Stimulated activated memory B cell treated with anti-CD40 and anti-IgM and Interleukin-4, amounts not matched to agents 10 μg/mL and 1 μg/mL and 100 μg/mL, for 72 hours (primary cell): ENCODE data around the gene EIF2A.
"Not testable (repeated sequence)": the region's sequence is repeated elsewhere in the genome, so short reads cannot be mapped to it uniquely, and the experiment has no call there.

Experiments used
- ATAC-seq: fragments of 150-1000 bp; cut with Tn5 transposase; 2 replicates; pipeline ENCODE4 v1.10.0; 2021
- H3K27ac Mint-ChIP-seq: one replicate; pipeline ENCODE4 v1.8.0; 2022; ENCODE audit warnings: mild to moderate bottlenecking, mixed read lengths
- H3K27me3 Mint-ChIP-seq: one replicate; pipeline ENCODE4 v1.8.0; 2022; ENCODE audit warnings: mixed read lengths
- H3K36me3 Mint-ChIP-seq: one replicate; pipeline ENCODE4 v1.8.0; 2022; ENCODE audit warnings: mixed read lengths
- H3K4me1 Mint-ChIP-seq: one replicate; pipeline ENCODE4 v1.8.0; 2022; ENCODE audit warnings: mixed read lengths
- H3K4me3 Mint-ChIP-seq: one replicate; pipeline ENCODE4 v1.8.0; 2022; ENCODE audit warnings: mild to moderate bottlenecking, moderate library complexity, mixed read lengths
- H3K9me3 Mint-ChIP-seq: one replicate; pipeline ENCODE4 v1.8.0; 2022; ENCODE audit warnings: mixed read lengths

The EIF2A gene

GRCh38 chr3:150603980-150604319 is 57.4 kb downstream of the EIF2A start:
- Mint-ChIP-seq H3K9me3 (no peaks in the 10 kb centered on the region), H3K4me3 (peak overlapping the region; percentile 88), H3K27ac (peak overlapping the region; percentile 94), H3K36me3 (peaks cover 58% of the 10 kb centered on the region), H3K4me1 (peaks cover 68% of the 10 kb centered on the region), H3K27me3 (no peaks in the 10 kb centered on the region)
- ATAC-seq = no peak

- Mint-ChIP-seq H3K9me3 (no peaks in the 10 kb centered on the region), H3K36me3 (peaks cover 59% of the 10 kb centered on the region), H3K27ac (peak overlapping the region; percentile 63), H3K4me3 (peak overlapping the region; percentile 90), H3K4me1 (peaks cover 69% of the 10 kb centered on the region), H3K27me3 (no peaks in the 10 kb centered on the region)
- no peak for ATAC-seq
Observed at GRCh38 chr3:150605998-150606641, 59.5 kb downstream of the EIF2A start.

GRCh38 chr3:150607267-150608065 is 60.9 kb downstream of the EIF2A start:
- Mint-ChIP-seq H3K4me1 (peaks cover 63% of the 10 kb centered on the region), H3K4me3 (peak overlapping the region; percentile 52)

GRCh38 chr3:150609988-150610387 is 63.4 kb downstream of the EIF2A start:
- Mint-ChIP-seq H3K9me3 (no peaks in the 10 kb centered on the region), H3K27me3 (no peaks in the 10 kb centered on the region), H3K27ac (no peak overlapping the region), H3K36me3 (peaks cover 73% of the 10 kb centered on the region), H3K4me1 (peaks cover 79% of the 10 kb centered on the region), H3K4me3 (peak overlapping the region; percentile 23)
- no peak for ATAC-seq

More at GRCh38 chr3:150607267-150608065, 60.9 kb downstream of the EIF2A start:
- ATAC-seq = no peak
- Mint-ChIP-seq H3K36me3 (peaks cover 56% of the 10 kb centered on the region), H3K27ac (peak overlapping the region; percentile 9), H3K27me3 (no peaks in the 10 kb centered on the region), H3K9me3 (no peaks in the 10 kb centered on the region)

GRCh38 chr3:150610785-150611184 is 64.2 kb downstream of the EIF2A start:
- peaks cover 76% of the 10 kb centered on the region for H3K4me1 Mint-ChIP-seq
- H3K4me3 Mint-ChIP-seq = no peak overlapping the region
- no peak overlapping the region for H3K27ac Mint-ChIP-seq
- no peak for ATAC-seq
- H3K27me3 Mint-ChIP-seq = no peaks in the 10 kb centered on the region
- H3K36me3 Mint-ChIP-seq = peaks cover 71% of the 10 kb centered on the region
- no peaks in the 10 kb centered on the region for H3K9me3 Mint-ChIP-seq

- peaks cover 68% of the 10 kb centered on the region for H3K4me1 Mint-ChIP-seq
- no peak overlapping the region for H3K27ac Mint-ChIP-seq
- no peaks in the 10 kb centered on the region for H3K9me3 Mint-ChIP-seq
- H3K36me3 Mint-ChIP-seq = peaks cover 62% of the 10 kb centered on the region
- ATAC-seq = no peak
- no peak overlapping the region for H3K4me3 Mint-ChIP-seq
- no peaks in the 10 kb centered on the region for H3K27me3 Mint-ChIP-seq
Observed at GRCh38 chr3:150611666-150612065, 65.1 kb downstream of the EIF2A start.

GRCh38 chr3:150612494-150612893 is 65.9 kb downstream of the EIF2A start:
- Mint-ChIP-seq H3K9me3 (no peaks in the 10 kb centered on the region), H3K27ac (no peak overlapping the region), H3K36me3 (peaks cover 54% of the 10 kb centered on the region), H3K4me1 (peaks cover 59% of the 10 kb centered on the region), H3K4me3 (no peak overlapping the region), H3K27me3 (no peaks in the 10 kb centered on the region)
- ATAC-seq = no peak

- Mint-ChIP-seq H3K4me3 (no peak overlapping the region), H3K27me3 (no peaks in the 10 kb centered on the region), H3K4me1 (peaks cover 54% of the 10 kb centered on the region), H3K27ac (no peak overlapping the region), H3K36me3 (peaks cover 51% of the 10 kb centered on the region), H3K9me3 (no peaks in the 10 kb centered on the region)
- no peak for ATAC-seq
Observed at GRCh38 chr3:150613034-150613433, 66.4 kb downstream of the EIF2A start.

- H3K27me3 Mint-ChIP-seq = no peaks in the 10 kb centered on the region
- no peak overlapping the region for H3K27ac Mint-ChIP-seq
- no peak for ATAC-seq
- H3K4me1 Mint-ChIP-seq = peaks cover 45% of the 10 kb centered on the region
- peaks cover 51% of the 10 kb centered on the region for H3K36me3 Mint-ChIP-seq
- H3K4me3 Mint-ChIP-seq = no peak overlapping the region
- no peaks in the 10 kb centered on the region for H3K9me3 Mint-ChIP-seq
Observed at GRCh38 chr3:150613709-150614480, 67.3 kb downstream of the EIF2A start.

GRCh38 chr3:150620002-150620689 is 73.6 kb downstream of the EIF2A start:
- peaks cover 23% of the 10 kb centered on the region for H3K4me1 Mint-ChIP-seq
- no peak for ATAC-seq
- no peak overlapping the region for H3K4me3 Mint-ChIP-seq
- no peaks in the 10 kb centered on the region for H3K9me3 Mint-ChIP-seq
- H3K27ac Mint-ChIP-seq = no peak overlapping the region
- no peaks in the 10 kb centered on the region for H3K27me3 Mint-ChIP-seq
- H3K36me3 Mint-ChIP-seq = peaks cover 37% of the 10 kb centered on the region

- H3K4me1 Mint-ChIP-seq = peaks cover 30% of the 10 kb centered on the region
- H3K4me3 Mint-ChIP-seq, H3K27me3 Mint-ChIP-seq, ATAC-seq, H3K27ac Mint-ChIP-seq, H3K9me3 Mint-ChIP-seq: not testable (repeated sequence)
- peaks cover 49% of the 10 kb centered on the region for H3K36me3 Mint-ChIP-seq
Observed at GRCh38 chr3:150622955-150623354, 76.4 kb downstream of the EIF2A start.

- ATAC-seq = no peak
- Mint-ChIP-seq H3K9me3 (no peaks in the 10 kb centered on the region), H3K4me3 (no peak overlapping the region), H3K27me3 (no peaks in the 10 kb centered on the region), H3K4me1 (peaks cover 30% of the 10 kb centered on the region), H3K27ac (no peak overlapping the region), H3K36me3 (peaks cover 39% of the 10 kb centered on the region)
Observed at GRCh38 chr3:150623945-150624344, 77.4 kb downstream of the EIF2A start.

GRCh38 chr3:150626148-150626930 is 79.8 kb downstream of the EIF2A start:
- Mint-ChIP-seq H3K4me3 (no peak overlapping the region), H3K9me3 (no peaks in the 10 kb centered on the region), H3K27ac (no peak overlapping the region), H3K4me1 (peaks cover 14% of the 10 kb centered on the region), H3K36me3 (peaks cover 37% of the 10 kb centered on the region), H3K27me3 (no peaks in the 10 kb centered on the region)
- ATAC-seq = no peak

GRCh38 chr3:150627557-150627956 is 81.0 kb downstream of the EIF2A start:
- Mint-ChIP-seq H3K4me3 (no peak overlapping the region), H3K27me3 (no peaks in the 10 kb centered on the region), H3K9me3 (no peaks in the 10 kb centered on the region), H3K4me1 (peaks cover 7% of the 10 kb centered on the region), H3K27ac (no peak overlapping the region), H3K36me3 (peaks cover 31% of the 10 kb centered on the region)
- no peak for ATAC-seq
